ENCODE results near the gene ACSM3.
A peak's percentile ranks its signal among the peaks of the same experiment; 100 is the strongest.

Gene ACSM3

GRCh38 chr16:20734056-20734455 is 29.8 kb upstream of the ACSM3 start:
- DNase-seq (ENCODE audit: low read depth) = no peak
- H3K4me3 ChIP-seq (ENCODE audit: low read depth, low read length) = no peak overlapping the region
- TF ChIP-seq POLR2A (IDR thresholded peaks at IDR 0.05; ENCODE audit: extremely low read depth, insufficient read length) (no peak), MAX (IDR thresholded peaks at IDR 0.05; ENCODE audit: low read depth, low read length) (no peak), CTCF (IDR thresholded peaks at IDR 0.05; ENCODE audit: low read depth, low read length) (no peak), MYC (IDR thresholded peaks at IDR 0.05; ENCODE audit: low read depth, low read length) (no peak)

- no peak overlapping the region for H3K4me3 ChIP-seq (ENCODE audit: low read depth, low read length)
- DNase-seq (ENCODE audit: low read depth) = no peak
- TF ChIP-seq MAX (IDR thresholded peaks at IDR 0.05; ENCODE audit: low read depth, low read length) = no peak
- TF ChIP-seq MYC (IDR thresholded peaks at IDR 0.05; ENCODE audit: low read depth, low read length) = no peak
- TF ChIP-seq POLR2A (IDR thresholded peaks at IDR 0.05; ENCODE audit: extremely low read depth, insufficient read length) = no peak
- TF ChIP-seq CTCF (IDR thresholded peaks at IDR 0.05; ENCODE audit: low read depth, low read length) = no peak
Measured at GRCh38 chr16:20734782-20735181, 29.0 kb upstream of the ACSM3 start.

- no peak for TF ChIP-seq CTCF (IDR thresholded peaks at IDR 0.05; ENCODE audit: low read depth, low read length)
- no peak for TF ChIP-seq POLR2A (IDR thresholded peaks at IDR 0.05; ENCODE audit: extremely low read depth, insufficient read length)
- no peak overlapping the region for H3K4me3 ChIP-seq (ENCODE audit: low read depth, low read length)
- DNase-seq (ENCODE audit: low read depth) = no peak
Measured at GRCh38 chr16:20735490-20735889, 28.3 kb upstream of the ACSM3 start.

GRCh38 chr16:20740007-20740883 is 23.6 kb upstream of the ACSM3 start:
- H3K4me3 ChIP-seq (ENCODE audit: low read depth, low read length) = peak overlapping the region; percentile 91
- DNase-seq (ENCODE audit: low read depth) = peak; percentile 36
- TF ChIP-seq CTCF (IDR thresholded peaks at IDR 0.05; ENCODE audit: low read depth, low read length) = peak; percentile 26
- no peak for TF ChIP-seq MAX (IDR thresholded peaks at IDR 0.05; ENCODE audit: low read depth, low read length)

GRCh38 chr16:20740901-20741521 is 22.8 kb upstream of the ACSM3 start:
- DNase-seq (ENCODE audit: low read depth) = peak; percentile 85
- TF ChIP-seq MAX (IDR thresholded peaks at IDR 0.05; ENCODE audit: low read depth, low read length) = peak; percentile 39; the same call in 1 of the 2 replicates
- no peak for TF ChIP-seq CTCF (IDR thresholded peaks at IDR 0.05; ENCODE audit: low read depth, low read length)
- TF ChIP-seq MYC (IDR thresholded peaks at IDR 0.05; ENCODE audit: low read depth, low read length) = no peak
- TF ChIP-seq POLR2A (IDR thresholded peaks at IDR 0.05; ENCODE audit: extremely low read depth, insufficient read length) = no peak
- peak overlapping the region; percentile 91 for H3K4me3 ChIP-seq (ENCODE audit: low read depth, low read length)

All from NB4 (cell line).